ENCODE measurements around the gene NELL1. TPM values are rescaled to one million over a fixed set of nuclear protein-coding genes. Genes with fewer than 3 reads are reported as not detected.

NELL1 gene
- total and polyA plus RNA-seq, 2 donors (not counting 1 experiment from before 2014, with no cell fraction given), result not detected

GRCh38 chr11:20876738-20877137 lies 207.4 kb downstream of the NELL1 start:
- Histone ChIP-seq H3K9me3 (ENCODE audit: control insufficient read depth, insufficient read depth, low read depth, low read length) (no peaks in the 10 kb centered on the region), H3K27me3 (ENCODE audit: control insufficient read depth, insufficient read depth, low read length) (no peaks in the 10 kb centered on the region), H3K4me3 (replicated peaks in 1 of 4; ENCODE audit: control extremely low read depth in 1 of 4, insufficient read depth in 1 of 4, low read depth in 3 of 4, low read length in 4 of 4) (no peak overlapping the region), H3K36me3 (ENCODE audit: control insufficient read depth, insufficient read depth, low read length) (no peaks in the 10 kb centered on the region), H4K20me1 (ENCODE audit: control insufficient read depth, extremely low read depth, insufficient read depth, low read length) (no peaks in the 10 kb centered on the region), H3K4me2 (ENCODE audit: extremely low read depth, insufficient read depth, low read length) (no peak overlapping the region), H3K27ac (ENCODE audit: insufficient read depth, low read length) (no peak overlapping the region), H3K9ac (ENCODE audit: insufficient read depth, low read length) (no peak overlapping the region), H3K4me1 (ENCODE audit: control insufficient read depth, extremely low read depth, insufficient read depth, low read length) (no peaks in the 10 kb centered on the region), H3K79me2 (ENCODE audit: control insufficient read depth, insufficient read depth, low read length) (no peaks in the 10 kb centered on the region), H2AFZ (ENCODE audit: low read length) (no peak overlapping the region)
- TF ChIP-seq CTCF (conservative IDR thresholded peaks at IDR 0.05 in 1 of 2, IDR thresholded peaks at IDR 0.05 in 1 of 2; ENCODE audit: low read depth in 1 of 2, low read length in 2 of 2) (no peak), EZH2 (IDR thresholded peaks at IDR 0.05; ENCODE audit: low read length, missing control alignments) (no peak)
- DNase-seq (ENCODE audit: low read depth in 2 of 2), result no peak

- Histone ChIP-seq H4K20me1 (ENCODE audit: control insufficient read depth, extremely low read depth, insufficient read depth, low read length) (no peaks in the 10 kb centered on the region), H3K79me2 (ENCODE audit: control insufficient read depth, insufficient read depth, low read length) (no peaks in the 10 kb centered on the region), H3K27me3 (ENCODE audit: control insufficient read depth, insufficient read depth, low read length) (no peaks in the 10 kb centered on the region), H3K4me2 (ENCODE audit: extremely low read depth, insufficient read depth, low read length) (no peak overlapping the region), H3K4me3 (replicated peaks in 1 of 4; ENCODE audit: control extremely low read depth in 1 of 4, insufficient read depth in 1 of 4, low read depth in 3 of 4, low read length in 4 of 4) (no peak overlapping the region), H2AFZ (ENCODE audit: low read length) (no peak overlapping the region), H3K36me3 (ENCODE audit: control insufficient read depth, insufficient read depth, low read length) (no peaks in the 10 kb centered on the region), H3K27ac (ENCODE audit: insufficient read depth, low read length) (no peak overlapping the region), H3K9ac (ENCODE audit: insufficient read depth, low read length) (no peak overlapping the region), H3K4me1 (ENCODE audit: control insufficient read depth, extremely low read depth, insufficient read depth, low read length) (no peaks in the 10 kb centered on the region), H3K9me3 (ENCODE audit: control insufficient read depth, insufficient read depth, low read depth, low read length) (no peaks in the 10 kb centered on the region)
- TF ChIP-seq EZH2 (IDR thresholded peaks at IDR 0.05; ENCODE audit: low read length, missing control alignments), result no peak
- no peak for TF ChIP-seq CTCF (conservative IDR thresholded peaks at IDR 0.05 in 1 of 2, IDR thresholded peaks at IDR 0.05 in 1 of 2; ENCODE audit: low read depth in 1 of 2, low read length in 2 of 2)
- DNase-seq (ENCODE audit: low read depth in 2 of 2), result no peak
Observed at GRCh38 chr11:20880094-20880493, 210.7 kb downstream of the NELL1 start.

- Histone ChIP-seq H3K4me3 (replicated peaks in 1 of 4; ENCODE audit: control extremely low read depth in 1 of 4, insufficient read depth in 1 of 4, low read depth in 3 of 4, low read length in 4 of 4) (no peak overlapping the region), H2AFZ (ENCODE audit: low read length) (no peak overlapping the region), H3K4me1 (ENCODE audit: control insufficient read depth, extremely low read depth, insufficient read depth, low read length) (no peaks in the 10 kb centered on the region), H3K27ac (ENCODE audit: insufficient read depth, low read length) (no peak overlapping the region), H4K20me1 (ENCODE audit: control insufficient read depth, extremely low read depth, insufficient read depth, low read length) (no peaks in the 10 kb centered on the region), H3K79me2 (ENCODE audit: control insufficient read depth, insufficient read depth, low read length) (no peaks in the 10 kb centered on the region), H3K9ac (ENCODE audit: insufficient read depth, low read length) (no peak overlapping the region), H3K27me3 (ENCODE audit: control insufficient read depth, insufficient read depth, low read length) (no peaks in the 10 kb centered on the region), H3K4me2 (ENCODE audit: extremely low read depth, insufficient read depth, low read length) (no peak overlapping the region), H3K9me3 (ENCODE audit: control insufficient read depth, insufficient read depth, low read depth, low read length) (no peaks in the 10 kb centered on the region), H3K36me3 (ENCODE audit: control insufficient read depth, insufficient read depth, low read length) (no peaks in the 10 kb centered on the region)
- no peak for TF ChIP-seq EZH2 (IDR thresholded peaks at IDR 0.05; ENCODE audit: low read length, missing control alignments)
- no peak for DNase-seq (ENCODE audit: low read depth in 2 of 2)
Observed at GRCh38 chr11:20881328-20882079, 212.1 kb downstream of the NELL1 start.
